Measurements from ENCODE around the gene PAK5.

The PAK5 gene

DNA sequence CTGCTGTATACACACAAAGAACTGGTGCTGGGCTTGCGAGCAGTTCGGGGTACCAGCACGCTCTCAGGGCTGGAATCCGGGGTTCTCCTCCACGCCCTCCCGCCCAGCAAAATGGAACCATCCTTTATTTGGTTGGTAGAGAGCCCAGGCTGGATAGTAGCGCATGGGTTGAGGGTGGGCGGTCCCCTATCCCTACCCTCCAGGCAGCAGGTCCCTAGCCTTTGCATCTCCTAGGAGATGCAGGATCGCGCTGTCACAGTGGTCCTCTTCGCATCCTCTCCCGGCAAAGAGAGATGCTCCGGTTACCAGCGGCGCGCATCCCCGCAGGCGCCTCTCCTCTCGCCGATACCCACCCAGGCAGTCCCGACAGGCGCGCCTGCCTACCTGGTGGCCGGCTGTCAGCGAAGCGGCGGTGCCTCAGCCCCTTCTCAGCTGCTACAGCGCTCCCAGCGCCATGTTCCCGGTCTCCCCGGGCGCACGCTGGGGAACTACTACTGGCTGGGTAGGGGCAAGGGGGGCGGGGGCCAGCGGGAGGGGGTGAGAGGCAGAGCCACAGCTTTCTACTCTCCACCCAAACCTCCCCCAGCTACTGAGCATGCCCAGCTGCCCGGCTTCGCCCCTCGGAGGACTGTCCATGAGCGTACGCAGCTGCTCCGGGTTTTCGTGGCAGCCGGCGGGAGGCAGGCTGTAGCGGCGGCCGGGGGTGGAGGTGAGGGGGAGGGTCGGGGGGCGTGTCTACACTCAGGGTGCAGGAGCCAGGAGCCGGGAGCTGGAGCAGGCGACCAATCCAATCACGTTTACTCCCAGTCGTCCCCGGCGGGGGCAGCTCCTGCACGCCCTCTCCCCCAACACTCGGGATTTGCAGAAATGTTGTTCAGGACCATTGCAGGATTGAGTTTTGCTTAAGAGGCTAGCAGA is at the start of gene PAK5:
PAK5 (minus strand) TSS at position 699 of the 918 bp plus-strand sequence. CDS start 194,748 bp downstream, outside the sequence.
- DNase-seq (ENCODE audit: low spot score), result peak; percentile 2

GRCh38 chr20:9887706-9888105 is 48.8 kb upstream of the PAK5 start:
- DNase-seq (ENCODE audit: low spot score), result no peak

DNA sequence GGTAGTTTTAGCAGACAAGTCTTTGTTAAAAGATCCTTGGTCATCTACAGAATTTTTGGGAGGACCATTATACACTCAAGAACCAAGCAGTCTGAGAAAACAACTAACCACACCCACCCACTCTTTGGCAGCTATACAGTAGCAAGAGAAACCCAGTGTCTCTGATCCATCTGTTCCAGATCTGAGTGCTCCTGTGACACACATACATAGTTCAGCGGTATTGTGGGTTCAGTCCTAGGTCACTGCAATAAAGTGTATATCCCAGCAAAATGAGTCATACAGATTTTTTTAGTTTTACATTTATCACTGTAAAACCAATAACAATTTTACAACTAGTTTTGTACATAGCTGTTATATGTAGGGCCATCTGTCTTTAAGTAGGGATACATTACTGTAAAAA is 47.4 kb upstream of the PAK5 start:
- DNase-seq (ENCODE audit: low spot score), result no peak

DNA sequence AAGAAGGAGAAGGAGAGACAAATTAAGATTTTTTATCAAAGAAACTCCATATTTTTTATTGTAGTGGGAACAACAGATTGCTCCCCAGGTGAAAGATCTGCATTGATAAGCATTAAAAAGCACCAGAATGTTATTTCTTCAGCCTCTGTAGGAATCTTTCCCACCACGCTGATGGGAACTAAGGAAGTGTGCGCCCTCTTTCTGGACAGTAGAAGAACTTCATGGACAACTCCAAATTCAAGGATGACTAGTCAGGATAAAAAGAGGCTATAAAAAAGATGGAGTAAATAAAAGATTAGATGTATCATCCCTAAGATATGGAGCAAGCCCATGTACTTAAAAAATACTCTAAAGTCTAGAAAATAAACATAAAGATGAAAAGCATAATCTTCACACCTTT is 45.8 kb upstream of the PAK5 start:
- DNase-seq (ENCODE audit: low spot score), result no peak

DNA sequence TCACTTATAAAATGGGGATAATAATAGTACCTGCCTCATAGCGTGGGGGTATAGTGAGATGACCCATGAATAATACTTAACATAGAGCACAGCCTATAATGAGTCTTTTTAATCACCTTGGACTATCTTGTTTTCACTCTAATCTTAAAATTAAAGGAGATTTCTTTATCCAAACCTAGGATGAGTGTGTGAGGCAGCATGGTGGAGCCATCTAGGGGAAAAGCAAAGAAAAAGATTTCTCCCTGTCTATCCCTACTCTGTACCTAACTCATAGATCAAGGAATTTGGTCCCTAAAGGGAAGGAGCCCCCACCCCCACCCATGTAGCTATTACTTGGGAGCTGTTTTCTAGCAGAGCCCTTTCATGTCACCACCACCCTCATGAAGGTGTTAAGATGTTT is 45.2 kb upstream of the PAK5 start:
- no peak for DNase-seq (ENCODE audit: low spot score)

DNA sequence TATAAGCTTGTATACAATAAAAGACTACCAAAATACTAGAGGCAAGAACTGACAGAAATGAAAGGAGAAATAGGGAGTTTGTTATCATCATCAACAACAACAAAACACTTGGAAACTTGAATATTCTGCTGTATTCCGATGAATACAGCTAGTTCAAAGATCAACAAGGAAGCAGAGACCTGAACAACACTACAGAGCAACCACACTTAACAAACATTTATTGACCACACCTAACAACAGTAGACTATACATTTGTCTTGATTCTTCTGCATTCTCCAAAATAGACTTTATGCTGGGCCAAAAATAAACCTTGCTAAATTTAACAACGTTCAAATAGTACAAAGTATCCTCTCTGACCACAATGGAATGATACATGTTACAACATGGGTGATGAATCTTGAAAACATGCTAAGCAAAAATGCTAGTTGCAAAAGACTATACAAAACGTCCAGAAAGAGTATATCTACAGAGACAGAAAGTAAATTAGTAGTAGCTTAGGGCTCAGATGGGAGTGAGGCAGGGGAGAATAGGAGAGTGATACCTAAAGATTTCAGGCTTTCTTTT is 39.1 kb upstream of the PAK5 start:
- DNase-seq (ENCODE audit: low spot score), result no peak

DNA sequence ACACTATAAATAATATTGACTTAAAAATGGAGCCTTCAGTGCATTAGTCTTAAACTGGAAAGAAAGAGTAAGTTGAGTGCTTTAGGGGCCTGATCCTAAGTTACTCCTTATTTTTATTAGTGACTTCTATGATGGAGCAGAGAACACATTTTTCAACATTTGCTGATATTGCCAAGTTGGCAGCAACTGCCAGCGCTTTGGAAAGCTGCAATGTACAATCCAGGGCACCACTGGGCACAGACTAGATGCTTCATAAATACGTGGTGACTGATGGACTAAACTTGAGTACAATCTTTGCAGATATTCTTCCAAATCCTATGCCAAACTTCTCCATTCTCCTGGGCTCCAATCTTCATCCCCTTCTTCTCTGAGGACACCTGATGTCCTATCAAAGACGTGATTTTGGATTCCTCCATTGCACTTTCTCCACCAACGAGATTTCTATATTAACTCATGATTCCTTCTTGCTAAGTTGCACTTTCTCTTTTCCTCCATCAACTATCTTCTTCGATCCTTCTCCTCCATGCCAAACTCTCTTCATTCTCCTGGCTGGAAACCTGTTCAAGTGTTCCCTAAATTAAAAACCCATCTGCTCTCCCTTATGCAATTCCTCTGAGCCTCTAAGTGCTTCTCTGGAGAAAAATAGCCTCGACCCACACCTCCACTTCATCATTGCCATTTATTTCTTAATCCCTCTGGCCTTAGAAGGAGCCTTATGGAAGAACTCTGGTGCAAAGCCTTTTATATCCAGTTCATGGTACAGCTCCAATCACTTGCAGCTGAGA is 28.5 kb upstream of the PAK5 start:
- no peak for DNase-seq (ENCODE audit: low spot score)

- no peak for DNase-seq (ENCODE audit: low spot score)
These were observed 13.7 kb upstream of the PAK5 start for GRCh38 chr20:9852566-9852965.

DNA sequence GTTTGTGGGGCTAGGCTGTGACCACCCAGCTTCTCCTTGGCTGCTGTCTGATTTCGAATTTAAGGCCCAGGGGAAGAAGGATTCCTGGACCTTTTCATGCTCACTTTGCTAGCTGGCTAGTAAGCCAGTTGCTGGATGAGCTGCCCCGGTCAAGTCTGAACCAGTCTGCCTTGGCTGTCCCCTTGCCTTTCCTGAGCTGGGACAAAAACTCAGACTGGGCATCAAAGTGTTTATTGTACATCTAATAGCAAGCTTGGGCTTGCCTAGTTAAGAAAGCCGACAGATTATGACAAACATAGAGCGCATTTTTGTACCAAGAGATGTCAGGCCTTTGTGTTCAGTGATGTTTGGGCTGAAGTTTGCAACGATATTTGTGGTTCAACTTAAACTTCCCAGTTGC is 750 bp upstream of the PAK5 start:
- no peak for DNase-seq (ENCODE audit: low spot score)

- DNase-seq (ENCODE audit: low spot score), result no peak
These were observed 870 bp downstream of the PAK5 start for GRCh38 chr20:9838035-9838377.

- no peak for DNase-seq (ENCODE audit: low spot score)
These were observed 1.2 kb downstream of the PAK5 start for GRCh38 chr20:9837634-9838033.

- DNase-seq (ENCODE audit: low spot score), result no peak
These were observed 3.6 kb downstream of the PAK5 start for GRCh38 chr20:9835302-9835701.

DNA sequence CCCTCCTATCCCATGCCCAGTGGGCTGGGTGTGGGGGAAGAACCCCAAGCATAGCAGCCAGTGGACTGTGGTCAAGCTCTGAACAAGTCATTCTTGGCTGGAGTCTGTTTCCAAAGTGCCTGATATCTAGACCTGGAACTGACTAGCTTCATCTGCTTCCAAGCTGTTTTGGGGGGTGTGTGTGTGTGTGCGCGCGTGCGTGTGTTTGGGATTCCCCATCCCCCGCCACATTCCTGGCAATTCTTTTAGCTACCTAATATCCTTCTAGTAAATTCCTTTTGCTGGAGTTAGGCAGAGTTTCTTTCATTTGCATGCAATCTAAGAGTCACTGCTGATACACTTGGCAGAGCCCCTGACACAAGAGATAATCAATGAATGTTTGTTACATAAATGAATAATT is 7.8 kb downstream of the PAK5 start:
- no peak for DNase-seq (ENCODE audit: low spot score)

GRCh38 chr20:9829835-9830234 is 9.0 kb downstream of the PAK5 start:
- no peak for DNase-seq (ENCODE audit: low spot score)

DNA sequence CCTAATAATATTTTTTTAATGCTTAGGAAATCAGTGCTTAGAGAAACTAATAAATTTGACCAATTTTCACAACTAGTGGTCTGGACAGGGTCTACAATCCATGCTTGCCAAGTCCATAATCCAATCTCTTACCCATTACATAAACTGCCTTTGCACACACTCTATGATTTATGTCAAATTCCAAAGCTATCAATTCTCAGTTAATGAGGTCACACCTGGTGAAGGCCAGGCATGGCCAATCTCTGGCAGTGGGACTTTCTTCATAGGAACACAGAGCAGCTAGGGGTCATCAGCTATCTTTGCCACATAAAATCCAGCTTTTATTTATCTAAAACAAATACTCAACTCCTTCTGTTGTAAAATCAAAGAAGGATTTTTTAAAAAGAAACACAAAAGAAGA is 21.2 kb downstream of the PAK5 start:
- DNase-seq (ENCODE audit: low spot score), result no peak

DNA sequence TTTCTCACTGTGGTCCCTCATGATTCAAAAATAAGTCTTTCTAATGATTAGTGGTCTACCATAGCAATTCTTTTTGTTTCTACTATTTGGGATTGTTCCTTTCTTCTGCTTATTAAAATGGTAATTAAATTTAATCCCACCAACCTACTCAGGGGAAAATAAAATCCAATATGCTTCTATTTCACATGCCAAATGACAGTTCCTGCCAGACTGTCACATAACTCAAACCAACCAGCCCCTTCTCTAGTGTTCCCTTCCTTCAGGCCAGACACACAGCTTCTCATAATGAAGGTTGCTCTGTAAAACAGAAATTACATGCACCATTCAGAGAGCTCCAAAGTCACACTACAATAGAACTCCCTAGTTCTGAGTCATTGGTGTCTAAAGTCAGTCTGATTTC is 23.2 kb downstream of the PAK5 start:
- no peak for DNase-seq (ENCODE audit: low spot score)

- DNase-seq (ENCODE audit: low spot score), result no peak
These were observed 28.1 kb downstream of the PAK5 start for GRCh38 chr20:9810738-9811137.

DNA sequence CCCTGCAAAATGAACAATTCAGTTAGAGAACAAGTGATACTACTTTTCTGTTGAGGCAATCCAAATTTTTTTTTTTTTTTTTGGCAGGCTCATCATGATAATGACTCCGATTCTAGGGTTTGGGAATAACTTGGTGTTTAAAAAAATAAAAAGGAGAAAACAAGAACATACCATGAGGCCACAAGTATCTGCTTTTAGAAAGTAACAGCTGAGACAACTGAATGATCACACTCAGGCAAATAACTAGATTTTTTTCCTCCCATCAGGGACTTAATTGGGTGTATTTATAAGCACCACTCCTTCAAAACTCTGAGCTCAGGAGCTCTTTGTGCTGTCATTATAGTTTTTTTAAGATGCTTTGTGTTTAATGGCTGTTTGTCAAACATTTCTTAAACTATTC is 29.6 kb downstream of the PAK5 start:
- no peak for DNase-seq (ENCODE audit: low spot score)

DNA sequence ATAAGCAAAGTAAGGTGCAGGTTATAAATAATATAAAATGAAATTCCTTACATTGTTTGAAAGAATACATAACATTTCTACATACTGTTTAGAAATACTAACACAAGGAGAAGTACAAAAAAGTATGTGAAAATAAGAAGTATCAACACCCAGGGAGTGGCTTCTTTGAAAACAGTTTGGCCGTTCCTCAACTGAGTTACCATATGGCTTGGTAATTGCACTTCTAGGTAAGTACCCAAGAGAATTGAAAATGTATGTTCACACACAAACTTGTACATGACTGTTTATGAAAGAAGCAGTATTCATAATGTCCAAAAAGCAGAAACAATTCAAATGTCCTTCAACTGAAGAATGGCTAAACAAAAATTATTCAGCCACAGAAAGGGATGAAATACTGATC is 30.7 kb downstream of the PAK5 start:
- DNase-seq (ENCODE audit: low spot score), result no peak

- no peak for DNase-seq (ENCODE audit: low spot score)
These were observed 31.7 kb downstream of the PAK5 start for GRCh38 chr20:9807136-9807535.

- DNase-seq (ENCODE audit: low spot score), result no peak
These were observed 38.5 kb downstream of the PAK5 start for GRCh38 chr20:9800421-9800820.

DNA sequence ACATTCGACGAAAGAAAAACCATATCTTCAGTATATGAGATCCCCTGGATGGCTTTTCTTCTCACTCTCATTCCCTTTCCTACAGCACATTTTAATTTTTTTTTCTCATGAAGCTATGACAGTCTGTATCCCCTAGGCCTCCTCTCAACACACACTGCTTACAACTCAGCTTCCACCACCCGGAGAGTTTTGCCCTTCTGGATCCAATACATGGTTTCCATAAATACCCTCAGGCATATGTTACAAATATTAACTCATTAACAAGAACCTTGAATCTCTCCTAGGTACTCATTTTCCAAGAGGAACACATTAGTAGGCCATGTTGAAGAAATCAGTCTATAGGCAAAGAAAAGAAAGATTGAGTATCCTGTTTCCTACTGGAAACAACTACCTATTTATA is 44.0 kb downstream of the PAK5 start:
- DNase-seq (ENCODE audit: low spot score), result no peak

DNA sequence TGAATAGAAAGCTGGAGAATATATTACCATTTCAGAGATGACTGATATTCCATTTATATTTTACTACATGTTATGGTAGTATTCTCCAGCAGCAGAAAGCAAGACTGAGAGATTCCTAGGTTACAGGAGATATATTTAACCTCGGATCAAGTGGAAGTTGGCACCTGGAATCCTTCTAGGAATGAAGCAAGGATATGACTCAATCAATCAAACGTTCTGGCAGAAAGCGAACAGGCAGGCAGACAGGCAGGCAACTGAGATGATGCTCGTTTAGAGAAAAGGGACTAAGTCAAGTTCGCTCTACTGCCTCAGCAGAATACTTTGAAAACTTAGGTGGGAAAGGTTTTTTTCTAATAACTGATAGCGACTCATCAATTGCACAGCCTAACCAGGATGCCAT is 46.2 kb downstream of the PAK5 start:
- DNase-seq (ENCODE audit: low spot score), result no peak
